HepG2 (cell line): ENCODE data around the gene TTLL13. TPM values are rescaled to one million over a fixed set of nuclear protein-coding genes. Genes with fewer than 3 reads are reported as not detected.

ENCODE experiments used
- ATM ChIP-seq: fragments of 450-650 bp; IDR thresholded peaks from 2 replicates; pipeline ENCODE4 v1.7.1; 2017; ENCODE audit warnings: mild to moderate bottlenecking, borderline replicate concordance
- ELF4 ChIP-seq: sonication (generic); formaldehyde crosslinking; IDR thresholded peaks from 2 replicates; pipeline ENCODE4 v1.5.0; 2020; ENCODE audit warnings: missing genetic modification reagents, mild to moderate bottlenecking, moderate library complexity, borderline replicate concordance
- FOXM1 ChIP-seq: sonication (generic); formaldehyde crosslinking; IDR thresholded peaks from 2 replicates; pipeline ENCODE4 v1.5.0; 2020; ENCODE audit warnings: missing genetic modification reagents
- HOXA5 ChIP-seq: sonication (generic); formaldehyde crosslinking; IDR thresholded peaks from 2 replicates; pipeline ENCODE4 v1.4.0; 2020; ENCODE audit warnings: missing genetic modification reagents
- MXD4 ChIP-seq: IDR thresholded peaks from 2 replicates; pipeline ENCODE4 v1.6.1; 2016; ENCODE audit warnings: mild to moderate bottlenecking, missing biosample characterization, missing genetic modification reagents
- NFE2 ChIP-seq: sonication (generic); formaldehyde crosslinking; IDR thresholded peaks from 2 replicates; pipeline ENCODE4 v1.4.0; 2020; ENCODE audit warnings: missing genetic modification reagents
- NONO ChIP-seq, 2 experiments: fragments of 450-650 bp in 1 of 2; sonication (generic) in 1 of 2; formaldehyde crosslinking in 1 of 2; IDR thresholded peaks in 1 of 2; conservative IDR thresholded peaks in 1 of 2; 2 replicates each; pipeline versions ENCODE4 v1.6.1 to v1.8.0; 2017 to 2022; ENCODE audit warnings: mild to moderate bottlenecking in 1 of 2, missing genetic modification reagents in 1 of 2, moderate library complexity in 1 of 2
- PAX8 ChIP-seq: sonication (generic); formaldehyde crosslinking; IDR thresholded peaks from 2 replicates; pipeline ENCODE4 v1.8.0; 2022; ENCODE audit warnings: mild to moderate bottlenecking, missing genetic modification reagents, borderline replicate concordance
- PAXIP1 ChIP-seq: sonication (generic); formaldehyde crosslinking; conservative IDR thresholded peaks from 2 replicates; pipeline ENCODE4 v1.4.0; 2020; ENCODE audit warnings: mild to moderate bottlenecking, missing genetic modification reagents, moderate library complexity
- PITX1 ChIP-seq: sonication (generic); formaldehyde crosslinking; IDR thresholded peaks from 2 replicates; pipeline ENCODE4 v1.5.1; 2020; ENCODE audit warnings: mild to moderate bottlenecking, missing genetic modification reagents
- POLR2AphosphoS2 ChIP-seq: IDR thresholded peaks from 2 replicates; pipeline ENCODE4 v1.6.1; 2011; ENCODE audit warnings: low read depth, low read length, improper control_type of control experiment
- SP1 ChIP-seq, 2 experiments: fragments of 450-650 bp in 1 of 2; sonication (generic) in 1 of 2; formaldehyde crosslinking in 1 of 2; IDR thresholded peaks; 2 replicates each; pipeline versions ENCODE4 v1.4.0 to v1.6.1; 2016 to 2020; ENCODE audit warnings: missing genetic modification reagents in 1 of 2
- TCF7L2 ChIP-seq: IDR thresholded peaks from 2 replicates; pipeline ENCODE4 v1.6.1; 2011; ENCODE audit warnings: mild to moderate bottlenecking, low read depth, low read length, moderate library complexity
- TOPORS ChIP-seq: sonication (generic); formaldehyde crosslinking; IDR thresholded peaks from 2 replicates; pipeline ENCODE4 v1.8.0; 2023; ENCODE audit warnings: mild to moderate bottlenecking, missing genetic modification reagents
- ZBTB7B ChIP-seq: sonication (generic); formaldehyde crosslinking; IDR thresholded peaks from 2 replicates; pipeline ENCODE4 v1.4.0; 2020; ENCODE audit warnings: missing genetic modification reagents
- ZEB1 ChIP-seq: IDR thresholded peaks from 2 replicates; pipeline ENCODE4 v1.6.1; 2012; ENCODE audit warnings: mild to moderate bottlenecking, low read depth, inconsistent platforms; ENCODE audit not compliant: insufficient replicate concordance
- ZNF230 ChIP-seq: sonication (generic); formaldehyde crosslinking; IDR thresholded peaks from 2 replicates; pipeline ENCODE4 v1.4.0; 2020; ENCODE audit warnings: mild to moderate bottlenecking, missing genetic modification reagents
- ZNF562 ChIP-seq: sonication (generic); formaldehyde crosslinking; IDR thresholded peaks from 2 replicates; pipeline ENCODE4 v1.8.0; 2022; ENCODE audit warnings: missing genetic modification reagents, borderline replicate concordance
- polyA plus RNA-seq, 8 experiments: library from polyadenylated mRNA; depleted of rRNA in 3 of 8; stranded (reverse) in 7 of 8; unstranded in 1 of 8; fragments of >200 nt; fragmentation: Illumina TruSeq in 4 of 8; extraction: Trizol in 4 of 8; gene quantifications; 2 replicates each; pipeline versions ENCODE4 v1.2.1 to v1.2.3, GENCODE V29; 2011 to 2016; ENCODE audit warnings: low read depth in 4 of 8, missing spikeins in 1 of 8, mixed read lengths in 1 of 8; ENCODE audit not compliant: insufficient read depth in 1 of 8
- total RNA-seq, 5 experiments: library from RNA; depleted of rRNA; stranded (reverse); fragments of >200 nt; fragmentation: Illumina TruSeq; extraction: Trizol; gene quantifications; 2 replicates each; pipeline ENCODE4 v1.2.3, GENCODE V29; 2016; ENCODE audit warnings: low read depth in 1 of 5
- TF ChIP-seq, protein P1 (sequence below): sonication (generic); formaldehyde crosslinking; IDR thresholded peaks from 2 replicates; pipeline ENCODE4 v1.4.0; 2020; ENCODE audit warnings: mild to moderate bottlenecking, missing genetic modification reagents
- TF ChIP-seq, protein P2 (sequence below): sonication (generic); formaldehyde crosslinking; IDR thresholded peaks from 2 replicates; pipeline ENCODE4 v1.5.0; 2020; ENCODE audit warnings: missing genetic modification reagents
- TF ChIP-seq, protein P3 (sequence below): sonication (generic); formaldehyde crosslinking; IDR thresholded peaks from 2 replicates; pipeline ENCODE4 v1.5.0; 2020; ENCODE audit warnings: mild to moderate bottlenecking, missing genetic modification reagents, borderline replicate concordance
- TF ChIP-seq, protein P4 (sequence below): sonication (generic); formaldehyde crosslinking; IDR thresholded peaks from 2 replicates; pipeline ENCODE4 v1.8.1; 2023; ENCODE audit warnings: missing genetic modification reagents, mild to moderate bottlenecking, borderline replicate concordance

TTLL13 gene
- total and polyA plus RNA-seq, 2 of the 13 experiments (the other 11 are each of a cell fraction or from before 2014, with no cell fraction given) = 0.07 to 0.29 TPM

GRCh38 chr15:90233387-90234095 is 15.8 kb upstream of the TTLL13 start, which contains the start of gene CIB1 (continued):
- TF ChIP-seq ZNF230 (CRISPR knock-in tag) (peak; percentile 97), NONO (IDR thresholded peaks at IDR 0.05) (no peak), NONO (CRISPR knock-in tag; conservative IDR thresholded peaks at IDR 0.05) (peak; percentile 20; the same call in 1 of the 2 replicates), ATM (no peak), ELF4 (CRISPR knock-in tag) (peak; percentile 70; the same call in 1 of the 2 replicates), SP1 (IDR thresholded peaks at IDR 0.05) (no peak), SP1 (CRISPR knock-in tag; IDR thresholded peaks at IDR 0.05) (peak; percentile 68), POLR2AphosphoS2 (no peak), MXD4 (peak; percentile 70), PAXIP1 (CRISPR knock-in tag) (peak; percentile 55; the same call in 1 of the 2 replicates), ZNF562 (CRISPR knock-in tag) (no peak), TCF7L2 (no peak), PITX1 (peak; percentile 71), ZBTB7B (CRISPR knock-in tag) (0 out of 2 replicates have a peak, but pooled peaks have one; percentile 56), NFE2 (CRISPR knock-in tag) (no peak), HOXA5 (peak; percentile 13; the same call in 1 of the 2 replicates), FOXM1 (CRISPR knock-in tag) (no peak), ZEB1 (no peak), TOPORS (CRISPR knock-in tag) (no peak), PAX8 (no peak)
- TF ChIP-seq, protein P1, sequence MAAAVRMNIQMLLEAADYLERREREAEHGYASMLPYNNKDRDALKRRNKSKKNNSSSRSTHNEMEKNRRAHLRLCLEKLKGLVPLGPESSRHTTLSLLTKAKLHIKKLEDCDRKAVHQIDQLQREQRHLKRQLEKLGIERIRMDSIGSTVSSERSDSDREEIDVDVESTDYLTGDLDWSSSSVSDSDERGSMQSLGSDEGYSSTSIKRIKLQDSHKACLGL (CRISPR knock-in tag) = peak; percentile 81; the same call in 1 of the 2 replicates
- TF ChIP-seq, protein P2, sequence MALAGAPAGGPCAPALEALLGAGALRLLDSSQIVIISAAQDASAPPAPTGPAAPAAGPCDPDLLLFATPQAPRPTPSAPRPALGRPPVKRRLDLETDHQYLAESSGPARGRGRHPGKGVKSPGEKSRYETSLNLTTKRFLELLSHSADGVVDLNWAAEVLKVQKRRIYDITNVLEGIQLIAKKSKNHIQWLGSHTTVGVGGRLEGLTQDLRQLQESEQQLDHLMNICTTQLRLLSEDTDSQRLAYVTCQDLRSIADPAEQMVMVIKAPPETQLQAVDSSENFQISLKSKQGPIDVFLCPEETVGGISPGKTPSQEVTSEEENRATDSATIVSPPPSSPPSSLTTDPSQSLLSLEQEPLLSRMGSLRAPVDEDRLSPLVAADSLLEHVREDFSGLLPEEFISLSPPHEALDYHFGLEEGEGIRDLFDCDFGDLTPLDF (CRISPR knock-in tag) = no peak
- TF ChIP-seq, protein P3, sequence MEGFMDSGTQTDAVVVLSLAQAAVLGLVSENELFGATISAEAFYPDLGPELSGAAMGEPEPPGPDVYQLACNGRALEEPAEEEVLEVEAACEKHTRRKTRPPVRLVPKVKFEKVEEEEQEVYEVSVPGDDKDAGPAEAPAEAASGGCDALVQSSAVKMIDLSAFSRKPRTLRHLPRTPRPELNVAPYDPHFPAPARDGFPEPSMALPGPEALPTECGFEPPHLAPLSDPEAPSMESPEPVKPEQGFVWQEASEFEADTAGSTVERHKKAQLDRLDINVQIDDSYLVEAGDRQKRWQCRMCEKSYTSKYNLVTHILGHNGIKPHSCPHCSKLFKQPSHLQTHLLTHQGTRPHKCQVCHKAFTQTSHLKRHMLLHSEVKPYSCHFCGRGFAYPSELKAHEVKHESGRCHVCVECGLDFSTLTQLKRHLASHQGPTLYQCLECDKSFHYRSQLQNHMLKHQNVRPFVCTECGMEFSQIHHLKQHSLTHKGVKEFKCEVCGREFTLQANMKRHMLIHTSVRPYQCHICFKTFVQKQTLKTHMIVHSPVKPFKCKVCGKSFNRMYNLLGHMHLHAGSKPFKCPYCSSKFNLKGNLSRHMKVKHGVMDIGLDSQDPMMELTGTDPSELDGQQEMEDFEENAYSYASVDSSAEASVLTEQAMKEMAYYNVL (CRISPR knock-in tag) = peak; percentile 65; the same call in 1 of the 2 replicates
- TF ChIP-seq, protein P4, sequence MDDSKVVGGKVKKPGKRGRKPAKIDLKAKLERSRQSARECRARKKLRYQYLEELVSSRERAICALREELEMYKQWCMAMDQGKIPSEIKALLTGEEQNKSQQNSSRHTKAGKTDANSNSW (CRISPR knock-in tag) = peak; percentile 45; the same call in 1 of the 2 replicates
